Measurements from ENCODE around the gene CHCT1. TPM values are rescaled to one million over a fixed set of nuclear protein-coding genes. Genes with fewer than 3 reads are reported as not detected.
"Not testable (repeated sequence)": the region's sequence is repeated elsewhere in the genome, so short reads cannot be mapped to it uniquely, and the experiment has no call there.

The CHCT1 gene
- total RNA-seq, 1 donor from 2014 or later = not detected

- TF ChIP-seq CTCF (conservative IDR thresholded peaks at IDR 0.05; ENCODE audit: low read depth, low read length) = no peak
- H3K4me3 ChIP-seq (ENCODE audit: low read depth, low read length) = no peak overlapping the region
- no peak for DNase-seq (ENCODE audit: low read depth)
Measured at GRCh38 chr17:60403523-60403810, 18.8 kb upstream of the CHCT1 start.

- H3K4me3 ChIP-seq (ENCODE audit: low read depth, low read length) = no peak overlapping the region
- no peak for TF ChIP-seq CTCF (conservative IDR thresholded peaks at IDR 0.05; ENCODE audit: low read depth, low read length)
- no peak for DNase-seq (ENCODE audit: low read depth)
Measured at GRCh38 chr17:60403962-60404361, 18.3 kb upstream of the CHCT1 start.

DNA sequence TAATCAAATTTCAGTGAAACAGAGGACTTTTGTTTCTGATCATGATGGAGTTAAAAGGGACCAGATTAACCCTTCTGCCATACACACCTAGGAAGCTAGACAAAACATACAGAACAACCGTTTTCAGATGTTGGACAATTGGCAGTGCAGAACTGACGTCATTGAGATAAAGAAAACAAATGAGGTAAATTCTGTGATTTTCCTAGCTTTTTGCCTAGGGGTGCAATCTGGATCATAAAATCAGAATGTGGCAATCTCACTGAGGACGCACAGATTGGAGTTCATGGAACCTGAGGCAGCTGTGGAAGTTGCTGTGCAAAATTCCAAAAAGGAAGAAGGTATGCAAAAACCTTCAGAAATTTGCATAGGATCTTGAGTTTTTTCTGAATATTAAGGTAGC is 15.4 kb upstream of the CHCT1 start:
- TF ChIP-seq CTCF (conservative IDR thresholded peaks at IDR 0.05; ENCODE audit: low read depth, low read length) = no peak
- no peak for DNase-seq (ENCODE audit: low read depth)
- H3K4me3 ChIP-seq (ENCODE audit: low read depth, low read length) = no peak overlapping the region

- no peak for TF ChIP-seq CTCF (conservative IDR thresholded peaks at IDR 0.05; ENCODE audit: low read depth, low read length)
- no peak for DNase-seq (ENCODE audit: low read depth)
- H3K4me3 ChIP-seq (ENCODE audit: low read depth, low read length) = no peak overlapping the region
Measured at GRCh38 chr17:60410001-60410400, 12.3 kb upstream of the CHCT1 start.

- no peak for DNase-seq (ENCODE audit: low read depth)
- no peak for TF ChIP-seq CTCF (conservative IDR thresholded peaks at IDR 0.05; ENCODE audit: low read depth, low read length)
- no peak overlapping the region for H3K4me3 ChIP-seq (ENCODE audit: low read depth, low read length)
Measured at GRCh38 chr17:60412701-60413100, 9.6 kb upstream of the CHCT1 start.

DNA sequence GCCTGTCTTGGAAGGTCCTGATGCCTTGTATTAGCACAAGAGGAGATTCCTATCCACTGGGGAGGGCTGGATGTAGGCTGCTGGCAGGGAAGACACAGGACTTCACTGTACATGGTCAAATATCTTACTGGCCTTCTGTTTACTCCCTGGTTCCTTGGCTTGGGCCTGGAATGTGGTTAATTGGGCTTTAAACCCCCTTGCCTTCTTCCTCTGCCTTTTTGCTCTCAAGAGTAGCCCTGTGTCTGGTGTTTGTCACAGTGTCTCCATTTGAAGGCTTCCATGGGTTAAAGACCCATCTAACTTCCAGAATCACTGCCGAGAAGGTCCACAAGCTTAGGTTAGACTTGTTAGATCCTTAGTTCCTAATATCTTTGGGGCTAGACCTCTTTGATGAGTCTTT is 7.1 kb upstream of the CHCT1 start:
- no peak for TF ChIP-seq CTCF (conservative IDR thresholded peaks at IDR 0.05; ENCODE audit: low read depth, low read length)
- DNase-seq (ENCODE audit: low read depth) = no peak
- H3K4me3 ChIP-seq (ENCODE audit: low read depth, low read length) = no peak overlapping the region

DNA sequence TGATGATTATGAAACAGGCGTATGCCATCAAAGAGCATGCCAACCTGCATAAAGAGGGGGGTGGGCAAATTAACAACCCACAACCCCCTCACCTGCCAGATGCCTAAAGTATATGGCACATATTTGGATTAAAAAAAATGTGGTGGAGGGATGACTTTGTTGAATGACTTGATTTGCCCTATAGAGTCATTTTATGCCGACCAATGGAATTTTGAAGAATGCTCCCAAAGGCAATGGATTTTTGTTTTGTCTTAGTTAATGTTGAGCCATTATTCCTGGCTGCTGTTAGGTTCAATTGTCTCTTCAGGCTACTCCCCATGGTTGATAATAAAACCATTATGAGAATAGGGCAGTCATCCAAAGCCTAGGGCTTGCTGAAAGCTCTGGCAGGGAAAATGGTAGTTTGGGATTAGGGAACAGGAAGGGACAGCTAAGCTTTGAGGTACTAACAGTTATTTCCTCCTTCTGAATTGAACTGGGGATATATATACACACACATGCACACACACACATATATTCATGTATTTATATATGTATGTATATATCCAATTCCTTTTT is 5.8 kb upstream of the CHCT1 start:
- no peak for DNase-seq (ENCODE audit: low read depth)
- no peak overlapping the region for H3K4me3 ChIP-seq (ENCODE audit: low read depth, low read length)
- no peak for TF ChIP-seq CTCF (conservative IDR thresholded peaks at IDR 0.05; ENCODE audit: low read depth, low read length)

GRCh38 chr17:60419003-60419402 is 3.3 kb upstream of the CHCT1 start:
- DNase-seq (ENCODE audit: low read depth); H3K4me3 ChIP-seq (ENCODE audit: low read depth, low read length): not testable (repeated sequence)

GRCh38 chr17:60419875-60420274 is 2.4 kb upstream of the CHCT1 start:
- not testable (repeated sequence) for DNase-seq (ENCODE audit: low read depth); H3K4me3 ChIP-seq (ENCODE audit: low read depth, low read length)
